IMR-90 (cell line): Measurements from ENCODE around the gene MCTP2. TPM values are rescaled to one million over a fixed set of nuclear protein-coding genes. Genes with fewer than 3 reads are reported as not detected.

Experiments used
- ATAC-seq: fragments of 200-7000 bp; cut with Tn5 transposase; 2 replicates; pipeline ENCODE4 v1.9.1; 2020; ENCODE audit warnings: low read depth, mild to moderate bottlenecking, moderate library complexity
- BruUV-seq: library from RNA; stranded (reverse); fragments of 400-500 nt; replicated peaks from 2 replicates; lab custom pipeline; 2021; lab: Mats Ljungman, UMichigan
- CTCF ChIA-PET: fragments of 300-600 bp; formaldehyde crosslinking; extraction: SDS; loops from one replicate; lab custom pipeline; 2021; ENCODE audit warnings: antibody characterized with exemption; lab: Yijun Ruan, JAX
- POLR2A ChIA-PET: fragments of 300-600 bp; sonication (Branson Sonifier 250); formaldehyde crosslinking; loops from one replicate; lab custom pipeline; 2022; ENCODE audit warnings: antibody characterized with exemption; ENCODE audit not compliant: unreplicated experiment; lab: Charles Lee
- DNase-seq: peaks from one replicate; pipeline ENCODE4 v3.0.0; 2013
- H2AFZ ChIP-seq: replicated peaks from 2 replicates; pipeline ENCODE3; 2013; ENCODE audit warnings: low read length, mild to moderate bottlenecking; ENCODE audit not compliant: poor library complexity
- H2AK5ac ChIP-seq: 2 replicates; pipeline ENCODE4 v1.6.1; 2013; ENCODE audit warnings: low read depth, low read length, inconsistent platforms
- H2AK9ac ChIP-seq: replicated peaks from 2 replicates; pipeline ENCODE3; 2013; ENCODE audit warnings: mild to moderate bottlenecking, low read depth, low read length, moderate library complexity; ENCODE audit not compliant: poor library complexity
- H2BK120ac ChIP-seq: 2 replicates; pipeline ENCODE4 v1.6.1; 2013; ENCODE audit warnings: low read depth, low read length, inconsistent platforms
- H2BK15ac ChIP-seq: 3 replicates; pipeline ENCODE4 v1.6.1; 2013; ENCODE audit warnings: low read depth, low read length, inconsistent platforms
- H2BK20ac ChIP-seq: 2 replicates; pipeline ENCODE4 v1.6.1; 2013; ENCODE audit warnings: low read depth, mild to moderate bottlenecking, inconsistent platforms, low read length, moderate library complexity
- H2BK5ac ChIP-seq: 2 replicates; pipeline ENCODE4 v1.6.1; 2013; ENCODE audit warnings: mild to moderate bottlenecking, low read depth, low read length, inconsistent platforms; ENCODE audit not compliant: poor library complexity, severe bottlenecking
- H3K14ac ChIP-seq: replicated peaks from 2 replicates; pipeline ENCODE4 v1.6.1; 2013; ENCODE audit warnings: low read depth, low read length, inconsistent platforms
- H3K18ac ChIP-seq: 2 replicates; pipeline ENCODE4 v1.6.1; 2013; ENCODE audit warnings: low read depth, low read length, control low read depth
- H3K23ac ChIP-seq: 2 replicates; pipeline ENCODE4 v1.6.1; 2013; ENCODE audit warnings: low read depth, low read length, inconsistent platforms
- H3K27ac ChIP-seq: 2 replicates; pipeline ENCODE4 v1.5.1; 2013; ENCODE audit warnings: mild to moderate bottlenecking, control low read depth, low read length; ENCODE audit not compliant: insufficient read depth
- H3K27me3 ChIP-seq: 2 replicates; pipeline ENCODE4 v1.6.1; 2013; ENCODE audit warnings: low read length; ENCODE audit not compliant: control insufficient read depth, insufficient read depth
- H3K36me3 ChIP-seq: 2 replicates; pipeline ENCODE4 v1.6.1; 2013; ENCODE audit warnings: low read length, mixed read lengths; ENCODE audit not compliant: control insufficient read depth, insufficient read depth
- H3K4ac ChIP-seq: 2 replicates; pipeline ENCODE4 v1.6.1; 2013; ENCODE audit warnings: low read depth, low read length, inconsistent platforms
- H3K4me1 ChIP-seq: 2 replicates; pipeline ENCODE4 v1.6.1; 2013; ENCODE audit warnings: low read length, mixed read lengths; ENCODE audit not compliant: control insufficient read depth, insufficient read depth
- H3K4me2 ChIP-seq: 2 replicates; pipeline ENCODE4 v1.6.1; 2013; ENCODE audit warnings: low read depth, mild to moderate bottlenecking, control low read depth, low read length, moderate library complexity
- H3K4me3 ChIP-seq: 2 replicates; pipeline ENCODE4 v1.5.1; 2013; ENCODE audit warnings: low read depth, mild to moderate bottlenecking, control low read depth, low read length, moderate library complexity; ENCODE audit not compliant: insufficient read depth
- H3K56ac ChIP-seq: 2 replicates; pipeline ENCODE4 v1.6.1; 2013; ENCODE audit warnings: low read length, inconsistent platforms; ENCODE audit not compliant: insufficient read depth; ENCODE audit errors: extremely low read depth
- H3K79me1 ChIP-seq, 2 experiments: 2 replicates each; pipeline ENCODE4 v1.6.1; 2013; ENCODE audit warnings: low read length in 2 of 2, inconsistent platforms in 1 of 2, low read depth in 1 of 2
- H3K9ac ChIP-seq: 2 replicates; pipeline ENCODE4 v1.6.1; 2013; ENCODE audit warnings: low read depth, low read length, control low read depth
- H3K9me1 ChIP-seq: 2 replicates; pipeline ENCODE4 v1.6.1; 2013; ENCODE audit warnings: low read length, inconsistent platforms; ENCODE audit not compliant: insufficient read depth
- H3K9me3 ChIP-seq: 2 replicates; pipeline ENCODE4 v1.6.1; 2013; ENCODE audit warnings: low read length; ENCODE audit not compliant: control insufficient read depth, insufficient read depth
- H4K20me1 ChIP-seq: 2 replicates; pipeline ENCODE4 v1.6.1; 2013; ENCODE audit warnings: low read length, inconsistent platforms; ENCODE audit not compliant: insufficient read depth
- H4K5ac ChIP-seq: 2 replicates; pipeline ENCODE4 v1.6.1; 2013; ENCODE audit warnings: mild to moderate bottlenecking, low read depth, low read length, control low read depth
- H4K8ac ChIP-seq, 2 experiments: 2 replicates each; pipeline ENCODE4 v1.6.1; 2013; ENCODE audit warnings: low read depth in 2 of 2, low read length in 2 of 2, control low read depth in 1 of 2, inconsistent platforms in 1 of 2
- H4K91ac ChIP-seq: 2 replicates; pipeline ENCODE4 v1.6.1; 2013; ENCODE audit warnings: low read depth, low read length, inconsistent platforms; ENCODE audit not compliant: insufficient read depth
- BHLHE40 ChIP-seq: fragments of 150-350 bp; IDR thresholded peaks from 2 replicates; pipeline ENCODE4 v1.6.1; 2016; ENCODE audit warnings: mild to moderate bottlenecking, low read depth, low read length
- CEBPB ChIP-seq: IDR thresholded peaks from 2 replicates; pipeline ENCODE4 v1.6.1; 2012; ENCODE audit warnings: low read depth, low read length, improper control_type of control experiment
- CHD1 ChIP-seq: IDR thresholded peaks from 2 replicates; pipeline ENCODE4 v1.6.1; 2012; ENCODE audit warnings: low read depth, low read length, improper control_type of control experiment
- CTCF ChIP-seq: conservative IDR thresholded peaks from 2 replicates; pipeline ENCODE4 v1.5.1; 2012; ENCODE audit warnings: mild to moderate bottlenecking, low read depth, low read length, improper control_type of control experiment
- ELK1 ChIP-seq: fragments of 150-350 bp; IDR thresholded peaks from 2 replicates; pipeline ENCODE4 v1.6.1; 2016; ENCODE audit warnings: low read depth, mild to moderate bottlenecking, low read length, moderate library complexity, borderline replicate concordance
- FOS ChIP-seq: fragments of 150-350 bp; IDR thresholded peaks from 2 replicates; pipeline ENCODE4 v1.6.1; 2016; ENCODE audit warnings: low read depth, low read length
- MAFK ChIP-seq: IDR thresholded peaks from 2 replicates; pipeline ENCODE4 v1.6.1; 2012; ENCODE audit warnings: low read depth, low read length, improper control_type of control experiment
- MAZ ChIP-seq: IDR thresholded peaks from 2 replicates; pipeline ENCODE4 v1.6.1; 2012; ENCODE audit warnings: low read depth, mild to moderate bottlenecking, low read length, improper control_type of control experiment, moderate library complexity, borderline replicate concordance
- MXI1 ChIP-seq: IDR thresholded peaks from 2 replicates; pipeline ENCODE4 v1.6.1; 2012; ENCODE audit warnings: low read depth, mild to moderate bottlenecking, low read length, moderate library complexity, borderline replicate concordance
- NFE2L2 ChIP-seq: fragments of 150-350 bp; IDR thresholded peaks from 2 replicates; pipeline ENCODE4 v1.6.1; 2016; ENCODE audit warnings: low read depth, mild to moderate bottlenecking, low read length
- POLR2A ChIP-seq: IDR thresholded peaks from 2 replicates; pipeline ENCODE4 v1.6.1; 2012; ENCODE audit warnings: mild to moderate bottlenecking, low read depth, low read length
- RAD21 ChIP-seq: IDR thresholded peaks from 2 replicates; pipeline ENCODE4 v1.6.1; 2012; ENCODE audit warnings: low read length, improper control_type of control experiment
- RCOR1 ChIP-seq: IDR thresholded peaks from 2 replicates; pipeline ENCODE4 v1.6.1; 2012; ENCODE audit warnings: mild to moderate bottlenecking, low read length, improper control_type of control experiment; ENCODE audit not compliant: insufficient replicate concordance
- RFX5 ChIP-seq: IDR thresholded peaks from 2 replicates; pipeline ENCODE4 v1.8.0; 2012; ENCODE audit warnings: low read depth, mild to moderate bottlenecking, low read length, moderate library complexity
- SMC3 ChIP-seq: fragments of 150-350 bp; IDR thresholded peaks from 2 replicates; pipeline ENCODE4 v1.6.1; 2016; ENCODE audit warnings: low read depth, mild to moderate bottlenecking, antibody characterized with exemption, low read length, moderate library complexity
- WGBS, 2 experiments: methylation state at CpG; one replicate each; pipeline versions ENCODE4 v1.1.5 to v1.1.7; 2013; ENCODE audit warnings: missing lambda C conversion rate in 2 of 2; ENCODE audit not compliant: insufficient read length in 1 of 2; ENCODE audit errors: extremely low coverage in 2 of 2; 5-methylcytosine and 5-hydroxymethylcytosine counted together
- dilution Hi-C: fragments of 300-500 bp; cut with HindIII; formaldehyde crosslinking; loops from one replicate; pipeline ENCODE4 v1.14.3; 2018; ENCODE audit warnings: low sequenced_read_pairs; ENCODE audit not compliant: unreplicated experiment
- in situ Hi-C: fragments of 300-500 bp; cut with MboI; formaldehyde crosslinking; loops from 3 replicates; pipeline ENCODE4 v1.14.3; 2019; ENCODE audit warnings: low sequenced_read_pairs, inconsistent platforms, mixed read lengths
- intact Hi-C: fragments of 100-400 bp; cut with micrococcal nuclease; formaldehyde crosslinking; loops from 2 replicates; pipeline ENCODE4 v1.10.0; 2022
- polyA plus RNA-seq, 3 experiments: library from polyadenylated mRNA; depleted of rRNA; stranded (reverse); fragments of >200 nt; gene quantifications; 2 replicates each; pipeline ENCODE4 v1.2.3, GENCODE V29; 2012; ENCODE audit warnings: low replicate concordance in 1 of 3
- total RNA-seq: library from RNA; depleted of rRNA; stranded (reverse); fragments of >200 nt; gene quantifications from 2 replicates; pipeline ENCODE4 v1.2.3, GENCODE V29; 2012
- TF ChIP-seq, protein P1 (sequence below): fragments of 150-350 bp; IDR thresholded peaks from 2 replicates; pipeline ENCODE4 v1.6.1; 2017; ENCODE audit warnings: mild to moderate bottlenecking, antibody characterized with exemption, low read length, low read depth

Gene MCTP2
- total and polyA plus RNA-seq, 2 of the 4 experiments (the other 2 are of a cell fraction) = 5.1 to 9.9 TPM

- Histone ChIP-seq H3K4ac (no peak overlapping the region), H4K8ac (no peak overlapping the region), H3K9me1 (no peaks in the 10 kb centered on the region), H3K4me2 (no peak overlapping the region), H2BK120ac (no peak overlapping the region), H2BK5ac (peak overlapping the region; percentile 33), H3K9me3 (no peaks in the 10 kb centered on the region), H3K27me3 (no peaks in the 10 kb centered on the region), H2BK15ac (no peak overlapping the region), H3K9ac (no peak overlapping the region), H3K23ac (no peak overlapping the region), H2AFZ (no peak overlapping the region), H4K20me1 (no peaks in the 10 kb centered on the region), H3K56ac (no peak overlapping the region), H3K27ac (no peak overlapping the region), H3K18ac (no peak overlapping the region), H2BK20ac (no peak overlapping the region), H2AK5ac (no peak overlapping the region), H3K4me1 (peaks cover 2% of the 10 kb centered on the region), H3K36me3 (no peaks in the 10 kb centered on the region), H3K14ac (no peak overlapping the region; the same call in 1 of the 2 replicates), H3K4me3 (no peak overlapping the region), H3K79me1 (peaks cover 9 to 23% of the 10 kb centered on the region in 2 experiments), H2AK9ac (no peak overlapping the region), H4K5ac (no peak overlapping the region), H4K91ac (no peak overlapping the region)
- ChIA-PET POLR2A (no interaction called here), CTCF (no interaction called here)
- BruUV-seq = no TSS peak
- DNase-seq (no peak), ATAC-seq (no peak)
- in situ Hi-C loops = no loop called here
- TF ChIP-seq ELK1 (no peak), POLR2A (no peak), MAZ (no peak), MXI1 (no peak), SMC3 (no peak), BHLHE40 (no peak), RFX5 (no peak), FOS (no peak), MAFK (no peak), CHD1 (no peak), CEBPB (no peak), RCOR1 (no peak), RAD21 (no peak), CTCF (no peak), NFE2L2 (no peak)
- TF ChIP-seq, protein P1, sequence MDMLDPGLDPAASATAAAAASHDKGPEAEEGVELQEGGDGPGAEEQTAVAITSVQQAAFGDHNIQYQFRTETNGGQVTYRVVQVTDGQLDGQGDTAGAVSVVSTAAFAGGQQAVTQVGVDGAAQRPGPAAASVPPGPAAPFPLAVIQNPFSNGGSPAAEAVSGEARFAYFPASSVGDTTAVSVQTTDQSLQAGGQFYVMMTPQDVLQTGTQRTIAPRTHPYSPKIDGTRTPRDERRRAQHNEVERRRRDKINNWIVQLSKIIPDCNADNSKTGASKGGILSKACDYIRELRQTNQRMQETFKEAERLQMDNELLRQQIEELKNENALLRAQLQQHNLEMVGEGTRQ = no peak
- intact Hi-C loops = no loop called here
- no CpG with 5 or more reads among the region's 2 CpGs for WGBS, 2 experiments
- dilution Hi-C loops = no loop called here
These were observed 10.9 kb downstream of the MCTP2 start for GRCh38 chr15:94242257-94242656.
